ENCODE measurements around the gene POFUT1. TPM values are rescaled to one million over a fixed set of nuclear protein-coding genes. Genes with fewer than 3 reads are reported as not detected.

The POFUT1 gene
- total and polyA plus RNA-seq, 11 donors, result 12.0 to 48.5 (median 27.3) TPM

- 84 to 89% (median 86%) methylated on average over 8 to 9 of the region's 9 CpGs for WGBS, 4 donors
- H3K27me3 ChIP-seq, result no peaks in the 10 kb centered on the region
- H3K4me1 ChIP-seq, result peaks cover 0 to 18% (median 0%) of the 10 kb centered on the region in 12 donors
- no peak overlapping the region for H3K4me3 ChIP-seq
- H3K27ac ChIP-seq, result no peak overlapping the region
- intact Hi-C loops (cut with DNase I), result no loop called here
- H3K9me3 ChIP-seq, result no peaks in the 10 kb centered on the region
- ATAC-seq (no peak), DNase-seq (no peak)
- TF ChIP-seq CTCF (IDR thresholded peaks at IDR 0.05) (no peak), POLR2A (IDR thresholded peaks at IDR 0.05) (no peak)
- peaks cover 0 to 34% (median 26%) of the 10 kb centered on the region in 9 donors for H3K36me3 ChIP-seq
Measured at GRCh38 chr20:32238483-32239425, 31.1 kb downstream of the POFUT1 start.

GRCh38 chr20:32240205-32240604 lies 32.5 kb downstream of the POFUT1 start:
- Histone ChIP-seq H3K4me1 (peaks cover 0 to 9% (median 0%) of the 10 kb centered on the region in 12 donors), H3K9me3 (no peaks in the 10 kb centered on the region), H3K4me3 (no peak overlapping the region), H3K36me3 (peaks cover 0 to 20% (median 11%) of the 10 kb centered on the region in 9 donors), H3K27ac (no peak overlapping the region), H3K27me3 (no peaks in the 10 kb centered on the region)
- no peak for TF ChIP-seq CTCF (IDR thresholded peaks at IDR 0.05)
- 7 to 21% (median 8%) methylated on average over 1 of the region's 1 CpG for WGBS, 4 donors
- intact Hi-C loops (cut with DNase I), result no loop called here
- DNase-seq (no peak), ATAC-seq (no peak)

GRCh38 chr20:32241807-32242206 lies 34.1 kb downstream of the POFUT1 start:
- no peak for ATAC-seq
- intact Hi-C loops (cut with DNase I), result no loop called here
- H3K27ac ChIP-seq, result no peak overlapping the region
- DNase-seq, result no peak
- H3K9me3 ChIP-seq, result no peaks in the 10 kb centered on the region
- no peaks in the 10 kb centered on the region for H3K27me3 ChIP-seq
- no peak overlapping the region for H3K4me3 ChIP-seq
- H3K36me3 ChIP-seq, result peaks cover 0 to 4% (median 0%) of the 10 kb centered on the region in 9 donors
- WGBS, 4 donors, result 83 to 91% (median 86%) methylated on average over 4 of the region's 4 CpGs
- peaks cover 0 to 9% (median 0%) of the 10 kb centered on the region in 12 donors for H3K4me1 ChIP-seq
- no peak for TF ChIP-seq CTCF (IDR thresholded peaks at IDR 0.05)
- TF ChIP-seq POLR2A (IDR thresholded peaks at IDR 0.05), result no peak

GRCh38 chr20:32244150-32244823 lies 36.6 kb downstream of the POFUT1 start:
- DNase-seq, result no peak
- Histone ChIP-seq H3K9me3 (no peaks in the 10 kb centered on the region), H3K27ac (no peak overlapping the region), H3K4me1 (peaks cover 0 to 9% (median 0%) of the 10 kb centered on the region in 12 donors), H3K27me3 (no peaks in the 10 kb centered on the region), H3K36me3 (no peaks in the 10 kb centered on the region), H3K4me3 (no peak overlapping the region)
- intact Hi-C loops (cut with DNase I), result no loop called here
- TF ChIP-seq CTCF (IDR thresholded peaks at IDR 0.05) (no peak), POLR2A (IDR thresholded peaks at IDR 0.05) (no peak)
- ATAC-seq, result no peak
- WGBS, 4 donors, result 85 to 95% (median 91%) methylated on average over 6 of the region's 6 CpGs

Data from heart left ventricle (tissue), 16 donors.